ENCODE measurements around the gene TRIM63.

GRCh38 chr1:26102119-26102518 is 34.7 kb upstream of the TRIM63 start:
- no peak for TF ChIP-seq TP53 (CRISPR knock-in tag; IDR thresholded peaks at IDR 0.05)
- TF ChIP-seq MAX (IDR thresholded peaks at IDR 0.05), result no peak
- TF ChIP-seq MAZ (IDR thresholded peaks at IDR 0.05; ENCODE audit: borderline replicate concordance, low read depth, low read length), result no peak
